OCI-M1 (cell line): ENCODE data around the gene TFAP2A.
A peak's percentile ranks its signal among the peaks of the same experiment; 100 is the strongest.

ENCODE experiments used
- DNase-seq: peaks from one replicate; lab custom pipeline; 2025; lab: John Stamatoyannopoulos, UW

Gene TFAP2A

GRCh38 chr6:10399451-10399850, 15.4 kb downstream of the TFAP2A start:
- no peak for DNase-seq

GRCh38 chr6:10398446-10399218, 16.2 kb downstream of the TFAP2A start:
- no peak for DNase-seq

- no peak for DNase-seq
These were observed 17.0 kb downstream of the TFAP2A start for GRCh38 chr6:10397756-10398445.

GRCh38 chr6:10396785-10397184, 18.1 kb downstream of the TFAP2A start:
- no peak for DNase-seq

- no peak for DNase-seq
These were observed 18.9 kb downstream of the TFAP2A start for GRCh38 chr6:10395704-10396546.

GRCh38 chr6:10395171-10395703, 19.6 kb downstream of the TFAP2A start:
- no peak for DNase-seq

GRCh38 chr6:10393544-10394225, 21.2 kb downstream of the TFAP2A start:
- DNase-seq: peak; percentile 27

GRCh38 chr6:10391799-10392198, 23.1 kb downstream of the TFAP2A start:
- no peak for DNase-seq

- no peak for DNase-seq
These were observed 23.6 kb downstream of the TFAP2A start for GRCh38 chr6:10391299-10391630.

GRCh38 chr6:10390495-10391298, 24.2 kb downstream of the TFAP2A start:
- DNase-seq: no peak

GRCh38 chr6:10389739-10390494, 25.0 kb downstream of the TFAP2A start:
- DNase-seq: no peak

GRCh38 chr6:10386756-10387654, 27.9 kb downstream of the TFAP2A start:
- DNase-seq: no peak

GRCh38 chr6:10386220-10386619, 28.7 kb downstream of the TFAP2A start:
- DNase-seq: no peak

GRCh38 chr6:10385524-10386132, 29.2 kb downstream of the TFAP2A start:
- no peak for DNase-seq

GRCh38 chr6:10384610-10385523, 30.0 kb downstream of the TFAP2A start:
- DNase-seq: no peak

GRCh38 chr6:10384091-10384609, 30.7 kb downstream of the TFAP2A start:
- DNase-seq: no peak

- peak; percentile 42 for DNase-seq
These were observed 31.4 kb downstream of the TFAP2A start for GRCh38 chr6:10383331-10384090.
